GM21528 (cell line): ENCODE data around the gene DGKA.
"Not testable (repeated sequence)": the region's sequence is repeated elsewhere in the genome, so short reads cannot be mapped to it uniquely, and the experiment has no call there.

Source experiments
- ATAC-seq: cut with Tn5 transposase; IDR thresholded peaks from one replicate; pipeline ENCODE4 v1.9.1; 2021; ENCODE audit warnings: mild to moderate bottlenecking, moderate library complexity; ENCODE audit not compliant: unreplicated experiment, low FRiP score

The DGKA gene

DNA sequence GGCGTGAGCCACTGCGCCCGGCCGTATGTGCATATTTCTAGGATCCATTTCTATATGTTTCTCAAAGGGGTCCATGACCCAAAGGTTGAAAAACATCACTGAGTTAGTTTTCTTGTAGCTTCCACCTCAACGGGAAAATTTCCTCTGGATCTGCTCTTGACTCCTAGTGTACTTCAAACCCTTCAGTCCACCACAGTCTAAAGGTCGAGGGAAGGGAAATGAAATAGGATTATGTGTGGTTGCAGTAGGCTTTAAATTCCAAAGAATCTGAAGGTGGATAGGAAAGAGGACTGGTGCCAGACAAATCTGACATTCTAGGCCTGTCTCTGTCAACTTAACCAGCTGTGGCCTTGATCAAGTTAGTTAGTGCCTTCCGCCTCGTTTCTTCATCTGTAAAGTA, 64.4 kb downstream of the DGKA start:
- no peak for ATAC-seq

- ATAC-seq: no peak
These were observed 65.3 kb downstream of the DGKA start for GRCh38 chr12:55996201-55996714.

- ATAC-seq: peak; percentile 97
These were observed 66.0 kb downstream of the DGKA start, which contains the start of gene SUOX for GRCh38 chr12:55996715-55997534. Gene SUOX (plus strand): TSS chr12:55997276. CDS start chr12:56002222, 4,946 bp downstream.

DNA sequence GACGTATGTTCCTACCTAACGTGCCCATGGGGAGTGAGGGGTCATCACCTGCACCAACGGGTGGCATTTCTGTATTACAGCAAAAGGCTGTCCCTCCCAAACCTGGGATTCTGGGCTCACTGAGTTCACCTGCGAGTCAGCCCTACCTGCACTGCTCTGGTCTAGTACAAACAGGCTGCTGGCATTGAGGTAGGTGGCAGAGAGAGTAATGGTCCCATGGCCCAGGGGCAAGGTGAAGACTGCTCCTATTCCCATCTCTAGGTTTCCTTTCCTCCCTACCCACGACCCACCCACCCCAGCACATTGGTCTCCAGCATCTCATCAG, 66.5 kb downstream of the DGKA start:
- ATAC-seq: no peak

DNA sequence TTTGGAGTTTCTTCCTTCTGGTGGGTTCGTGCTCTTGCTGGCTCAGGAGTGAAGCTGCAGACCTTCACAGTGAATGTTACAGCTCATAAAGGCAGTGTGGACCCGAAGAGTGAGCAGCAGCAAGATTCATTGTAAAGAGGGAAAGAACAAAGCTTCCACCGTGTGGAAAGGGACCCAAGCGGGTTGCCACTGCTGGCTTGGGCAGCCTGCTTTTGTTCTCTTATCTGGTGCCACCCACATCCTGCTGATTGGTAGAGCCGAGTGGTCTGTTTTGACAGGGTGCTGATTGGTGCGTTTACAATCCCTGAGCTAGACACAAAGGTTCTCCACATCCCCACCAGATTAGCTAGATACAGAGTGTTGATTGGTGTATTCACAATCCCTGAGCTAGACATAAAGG, 68.6 kb downstream of the DGKA start:
- not testable (repeated sequence) for ATAC-seq

DNA sequence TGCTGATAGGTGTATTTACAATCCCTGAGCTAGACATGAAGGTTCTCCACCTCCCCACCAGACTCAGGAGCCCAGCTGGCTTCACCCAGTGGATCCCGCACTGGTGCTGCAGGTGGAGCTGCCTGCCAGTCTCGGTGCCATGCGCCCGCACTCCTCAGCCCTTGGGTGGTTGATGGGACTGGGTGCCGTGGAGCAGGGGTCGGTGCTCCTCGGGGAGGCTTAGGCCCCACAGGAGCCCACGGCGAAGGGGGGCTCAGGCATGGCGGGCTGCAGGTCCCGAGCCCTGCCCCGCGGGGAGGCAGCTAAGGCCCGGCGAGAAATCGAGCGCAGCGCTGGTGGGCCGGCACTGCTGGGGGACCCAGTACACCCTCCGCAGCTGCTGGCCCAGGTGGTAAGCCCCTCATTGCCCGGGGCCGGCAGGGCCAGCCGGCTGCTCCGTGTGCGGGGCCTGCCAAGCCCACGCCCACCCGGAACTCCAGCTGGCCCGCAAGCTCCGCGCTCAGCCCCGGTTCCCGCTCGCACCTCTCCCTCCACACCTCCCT, 69.1 kb downstream of the DGKA start:
- ATAC-seq: not testable (repeated sequence)

DNA sequence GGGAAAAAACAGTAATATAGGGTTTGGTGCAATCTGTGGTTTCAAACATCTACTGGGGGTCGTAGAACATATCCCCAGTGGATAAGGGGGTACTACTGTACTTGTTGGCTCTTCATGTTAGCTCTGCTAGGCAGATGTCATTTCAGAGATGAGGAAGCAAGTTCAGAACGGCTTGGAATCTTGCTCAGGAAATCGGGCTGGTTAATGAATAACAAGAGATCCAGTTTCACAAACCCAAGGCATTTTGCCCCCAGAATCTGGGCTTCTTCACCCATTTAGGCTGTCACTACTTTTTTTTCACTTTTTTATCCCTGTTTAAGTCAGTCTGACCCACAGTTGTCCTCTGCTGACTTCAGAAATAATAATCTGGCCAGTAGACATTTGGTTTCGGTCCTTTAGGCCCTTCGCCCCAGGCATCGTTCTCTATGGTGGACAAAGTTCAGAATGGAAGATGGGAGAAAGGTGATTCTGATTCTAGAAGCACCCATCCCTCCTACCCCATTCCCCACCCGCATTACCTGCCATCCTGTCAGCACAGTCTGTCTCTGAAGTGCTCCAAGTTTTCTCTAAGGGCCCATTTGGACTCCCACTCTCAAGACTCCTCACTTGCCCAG, 70.6 kb downstream of the DGKA start:
- ATAC-seq: no peak

DNA sequence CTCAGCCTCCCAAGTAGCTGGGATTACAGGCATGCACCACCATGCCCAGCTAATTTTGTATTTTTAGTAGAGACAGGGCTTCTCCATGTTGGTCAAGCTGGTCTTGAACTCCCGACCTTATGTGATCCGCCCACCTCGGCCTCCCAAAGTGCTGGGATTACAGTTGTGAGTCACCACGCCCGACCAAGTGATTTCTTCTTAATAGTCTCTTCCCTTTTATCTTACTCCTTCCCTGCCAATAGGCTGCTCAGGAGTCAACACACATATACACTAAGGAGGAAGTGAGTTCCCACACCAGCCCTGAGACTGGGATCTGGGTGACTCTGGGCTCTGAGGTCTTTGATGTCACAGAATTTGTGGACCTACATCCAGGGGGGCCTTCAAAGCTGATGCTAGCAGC, 72.4 kb downstream of the DGKA start:
- ATAC-seq: not testable (repeated sequence)
